HG03108 (cell line): Measurements from ENCODE around the gene PPP2R5D.
A peak's percentile ranks its signal among the peaks of the same experiment; 100 is the strongest.
"Not testable (repeated sequence)": the region's sequence is repeated elsewhere in the genome, so short reads cannot be mapped to it uniquely, and the experiment has no call there.

Experiments
- ATAC-seq: cut with Tn5 transposase; IDR thresholded peaks from one replicate; pipeline ENCODE4 v1.9.1; 2021; ENCODE audit warnings: moderate library complexity; ENCODE audit not compliant: unreplicated experiment

The PPP2R5D gene

DNA sequence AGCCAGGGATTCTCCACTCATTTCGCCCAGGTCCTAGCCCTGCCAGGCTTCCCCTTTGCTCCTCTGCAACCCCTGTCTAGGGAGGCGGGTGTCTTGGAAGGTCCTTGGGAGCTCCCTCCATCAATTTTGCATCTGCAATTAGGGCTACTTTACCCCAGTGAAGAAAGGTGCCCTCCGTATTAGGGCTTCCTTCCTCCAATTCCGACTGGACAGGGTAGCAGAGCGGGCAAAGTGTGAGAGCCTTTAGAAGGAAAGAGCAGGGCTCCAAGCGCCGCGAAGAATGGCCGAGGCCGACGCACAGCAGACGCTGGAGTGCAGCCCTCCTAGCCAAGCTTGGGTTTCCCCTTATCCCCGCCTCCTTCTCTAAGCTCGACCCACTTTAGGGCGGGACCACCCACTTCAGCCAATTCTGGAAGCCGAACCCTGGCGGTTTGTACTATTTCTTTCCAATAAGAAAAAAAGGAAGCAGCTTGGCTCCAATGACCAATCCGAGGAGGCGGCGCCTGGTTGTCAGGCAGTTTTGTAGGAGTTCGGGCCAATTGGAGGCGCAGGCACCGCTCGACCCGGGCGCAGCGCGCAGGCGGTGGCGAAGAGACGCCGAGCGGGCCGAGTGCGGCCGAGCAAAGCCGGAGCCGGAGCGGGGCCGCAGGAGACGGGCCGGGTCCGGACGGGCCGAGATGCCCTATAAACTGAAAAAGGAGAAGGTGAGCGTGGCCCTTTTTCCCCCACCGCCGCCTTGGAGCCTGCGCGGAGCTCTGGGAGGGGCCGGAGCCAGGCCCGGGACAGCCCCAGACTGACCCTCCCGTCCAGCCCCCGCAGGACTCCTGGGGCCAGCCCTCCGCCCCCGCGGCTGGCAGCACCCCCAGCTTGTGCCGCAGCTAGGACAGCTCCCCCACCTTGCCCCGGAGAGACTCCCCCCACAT lies at the start of gene PPP2R5D:
Gene PPP2R5D (plus strand): TSS at position 570 of the 923 bp plus-strand sequence. CDS start 108 bp downstream, at position 678.
- ATAC-seq = peak; percentile 94

DNA sequence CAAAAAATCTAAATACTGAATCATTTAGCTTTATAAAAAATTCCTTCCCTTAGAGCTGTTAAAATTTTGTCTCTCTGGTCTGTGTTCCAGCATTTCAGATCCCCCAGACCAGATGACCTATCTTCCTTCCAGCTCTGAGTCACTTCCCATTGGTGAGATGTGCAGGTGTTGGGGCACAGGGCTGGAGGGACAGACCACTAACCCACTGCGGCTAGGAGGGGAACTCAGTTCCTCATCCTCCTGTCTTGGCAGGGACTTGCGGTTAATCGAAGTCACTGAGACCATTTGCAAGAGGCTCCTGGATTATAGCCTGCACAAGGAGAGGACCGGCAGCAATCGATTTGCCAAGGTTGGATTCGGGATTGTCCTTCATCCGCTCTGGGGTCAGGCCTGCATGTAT lies 49.0 kb upstream of the PPP2R5D start:
- ATAC-seq = no peak

DNA sequence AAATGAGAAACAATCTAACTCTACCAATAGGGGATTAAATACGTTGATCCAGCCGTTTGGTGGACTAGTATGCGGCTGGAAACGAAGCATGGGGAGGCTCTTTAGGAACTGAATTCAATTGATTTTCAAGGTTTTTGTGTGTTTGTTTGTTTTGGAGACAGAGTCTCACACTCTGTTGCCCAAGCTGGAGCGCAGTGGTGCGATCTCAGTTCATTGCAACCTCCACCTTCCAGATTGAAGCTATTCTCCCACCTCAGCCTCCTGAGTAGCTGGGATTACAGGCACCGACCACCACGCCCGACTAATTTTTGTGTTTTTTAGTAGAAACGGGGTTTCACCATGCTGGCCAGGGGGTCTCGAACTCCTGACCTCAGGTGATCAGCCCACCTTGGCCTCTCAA lies 48.0 kb upstream of the PPP2R5D start:
- no peak for ATAC-seq

DNA sequence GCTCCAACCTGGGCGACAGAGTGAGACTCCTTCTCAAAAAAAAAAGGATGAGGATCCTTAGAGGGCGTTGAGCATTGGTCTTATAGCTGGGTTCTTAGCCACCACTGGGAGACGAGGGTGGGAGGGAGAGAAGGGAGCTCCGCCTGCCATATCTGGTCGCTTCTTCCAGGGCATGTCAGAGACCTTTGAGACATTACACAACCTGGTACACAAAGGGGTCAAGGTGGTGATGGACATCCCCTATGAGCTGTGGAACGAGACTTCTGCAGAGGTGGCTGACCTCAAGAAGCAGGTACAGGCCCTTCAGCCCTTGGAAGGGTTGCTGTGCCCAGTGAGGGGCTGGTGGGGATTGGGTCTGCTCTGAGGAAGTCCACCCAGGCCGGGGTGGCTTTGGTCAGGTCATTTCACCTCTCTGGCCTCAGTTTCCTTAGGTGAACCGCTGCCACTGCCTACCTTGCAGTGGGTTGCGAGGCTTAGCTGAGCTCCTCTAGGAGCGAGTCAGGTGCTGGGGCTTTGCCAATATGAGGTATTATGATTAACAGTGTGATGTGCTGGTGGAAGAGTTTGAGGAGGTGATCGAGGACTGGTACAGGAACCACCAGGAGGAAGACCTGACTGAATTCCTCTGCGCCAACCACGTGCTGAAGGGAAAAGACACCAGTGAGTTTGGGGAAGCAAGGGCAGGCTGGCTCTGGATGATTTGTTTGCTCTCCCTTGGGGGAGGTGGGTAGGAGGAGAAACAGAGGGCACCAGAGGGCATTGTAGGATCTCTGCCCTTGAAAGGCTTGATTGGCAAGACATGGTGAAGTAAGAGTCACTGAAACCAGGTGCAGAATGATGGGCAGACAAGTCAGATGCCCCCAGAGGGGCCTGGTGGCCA lies 46.6 kb upstream of the PPP2R5D start:
- no peak for ATAC-seq

DNA sequence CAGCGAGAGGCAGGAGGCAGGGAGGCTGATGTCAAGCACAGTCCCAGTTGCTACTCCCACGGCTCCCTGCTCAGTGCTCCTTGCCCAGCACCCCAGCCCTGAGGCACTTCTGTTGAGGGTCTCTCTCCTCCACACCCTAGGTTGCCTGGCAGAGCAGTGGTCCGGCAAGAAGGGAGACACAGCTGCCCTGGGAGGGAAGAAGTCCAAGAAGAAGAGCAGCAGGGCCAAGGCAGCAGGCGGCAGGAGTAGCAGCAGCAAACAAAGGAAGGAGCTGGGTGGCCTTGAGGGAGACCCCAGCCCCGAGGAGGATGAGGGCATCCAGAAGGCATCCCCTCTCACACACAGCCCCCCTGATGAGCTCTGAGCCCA lies 46.0 kb upstream of the PPP2R5D start:
- no peak for ATAC-seq

DNA sequence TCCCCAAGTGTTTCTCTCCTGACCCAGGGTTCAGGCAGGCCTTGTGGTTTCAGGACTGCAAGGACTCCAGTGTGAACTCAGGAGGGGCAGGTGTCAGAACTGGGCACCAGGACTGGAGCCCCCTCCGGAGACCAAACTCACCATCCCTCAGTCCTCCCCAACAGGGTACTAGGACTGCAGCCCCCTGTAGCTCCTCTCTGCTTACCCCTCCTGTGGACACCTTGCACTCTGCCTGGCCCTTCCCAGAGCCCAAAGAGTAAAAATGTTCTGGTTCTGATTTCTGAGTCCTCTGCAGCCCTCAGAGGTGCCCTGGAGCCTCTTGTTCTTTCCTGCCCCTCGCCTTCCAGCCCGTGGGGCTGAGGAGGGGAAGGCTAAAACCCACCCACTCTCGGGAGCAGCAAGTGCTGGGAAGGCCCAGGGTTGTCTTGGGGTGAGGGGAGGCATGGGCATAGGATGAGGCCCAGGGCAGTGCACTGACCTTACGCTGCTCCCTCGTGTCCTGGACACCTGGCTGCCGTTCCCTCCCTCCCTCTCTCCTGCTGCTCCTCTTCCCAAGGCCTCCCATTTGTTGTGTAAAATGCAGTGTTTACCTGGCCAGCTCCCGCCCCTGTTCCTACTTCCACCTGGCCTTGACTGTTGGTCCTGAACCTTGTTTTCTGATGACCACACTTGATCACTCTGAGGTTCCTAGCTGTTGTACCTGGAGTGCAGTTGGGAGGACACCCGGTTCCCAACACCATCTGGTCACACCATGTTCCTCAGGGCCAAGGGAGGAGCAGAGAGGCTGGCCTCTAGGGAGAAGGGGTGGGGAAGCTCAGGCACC lies 45.2 kb upstream of the PPP2R5D start:
- no peak for ATAC-seq

DNA sequence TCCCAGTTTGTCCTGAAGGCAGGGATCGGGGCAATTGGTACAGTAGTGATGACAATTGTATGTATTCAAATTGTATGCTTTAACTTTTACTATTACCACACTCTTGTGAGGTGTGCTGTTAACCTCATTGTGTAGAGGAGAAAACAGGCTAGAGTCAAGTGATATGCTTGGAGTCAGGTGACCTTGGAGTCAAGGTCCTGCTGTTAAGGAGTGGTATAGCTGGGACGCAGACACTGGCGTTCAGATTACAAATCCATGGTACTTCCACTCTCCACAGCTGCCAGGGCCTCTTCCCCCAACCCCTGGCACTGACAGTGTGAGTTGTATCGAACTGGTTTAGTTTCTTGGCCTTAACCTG lies 44.6 kb upstream of the PPP2R5D start:
- ATAC-seq = no peak

DNA sequence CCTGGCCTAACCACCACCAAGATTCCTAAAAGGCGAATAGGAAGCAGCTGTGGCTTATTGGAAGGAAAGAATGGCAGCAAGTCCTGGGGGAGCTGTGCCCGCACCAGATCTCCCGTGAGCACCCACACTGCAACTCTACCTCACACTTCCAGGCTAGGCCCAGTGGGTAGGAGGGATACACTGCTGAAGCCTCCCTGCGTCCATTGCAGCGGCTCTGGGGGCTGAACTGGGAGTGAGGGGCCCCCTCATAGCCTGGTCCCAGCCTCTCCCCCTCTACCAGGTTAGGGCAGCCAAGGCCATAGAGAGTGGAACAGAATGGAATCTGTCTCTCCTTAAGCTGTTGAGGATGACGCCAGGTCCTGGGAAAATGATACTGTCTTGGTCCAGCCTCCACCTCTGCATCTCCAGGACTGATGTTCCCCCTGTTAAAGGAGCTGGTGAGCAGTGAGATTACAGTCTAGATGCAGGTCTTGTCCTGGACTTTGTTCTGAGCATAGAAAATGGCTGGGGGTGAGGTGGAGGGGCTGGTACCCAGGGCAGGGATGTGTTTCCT lies 43.8 kb upstream of the PPP2R5D start:
- no peak for ATAC-seq

DNA sequence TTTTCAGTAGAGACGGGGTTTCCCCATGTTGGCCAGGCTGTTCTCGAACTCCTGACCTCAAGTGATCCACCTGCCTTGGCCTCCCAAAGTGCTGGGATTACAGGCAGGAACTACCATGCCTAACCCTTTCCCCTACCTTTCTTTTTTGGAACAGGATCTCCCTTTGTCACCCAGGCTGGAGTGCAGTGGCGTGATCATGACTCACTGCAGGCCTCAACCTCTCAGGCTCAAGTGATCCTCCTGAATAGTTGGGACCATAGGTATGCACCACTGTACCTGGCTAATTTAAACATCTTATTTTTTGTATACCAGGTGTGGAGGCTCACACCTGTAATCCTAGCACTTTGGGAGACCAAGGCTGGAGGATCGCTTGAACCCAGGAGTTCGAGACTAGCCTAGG lies 43.0 kb upstream of the PPP2R5D start:
- not testable (repeated sequence) for ATAC-seq

DNA sequence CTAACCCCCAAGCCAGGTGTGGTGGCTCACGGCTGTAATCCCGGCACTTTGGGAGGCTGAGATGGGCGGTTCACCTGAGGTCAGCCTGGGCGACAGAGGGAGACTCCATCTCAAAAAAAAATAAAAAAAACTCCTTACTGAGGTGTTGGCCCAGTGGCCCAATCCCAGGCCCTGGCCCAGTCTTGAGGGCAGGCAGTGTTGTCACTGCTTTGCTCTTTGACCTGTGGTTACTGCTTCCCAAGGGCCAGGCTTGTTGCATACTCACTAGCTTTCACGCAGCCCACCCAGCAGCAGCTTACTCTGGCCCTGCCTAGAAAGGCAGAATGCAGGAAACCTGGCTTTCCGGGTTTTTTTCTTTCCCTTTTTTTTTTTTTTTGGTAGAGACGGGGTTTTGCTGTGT lies 41.9 kb upstream of the PPP2R5D start:
- no peak for ATAC-seq

DNA sequence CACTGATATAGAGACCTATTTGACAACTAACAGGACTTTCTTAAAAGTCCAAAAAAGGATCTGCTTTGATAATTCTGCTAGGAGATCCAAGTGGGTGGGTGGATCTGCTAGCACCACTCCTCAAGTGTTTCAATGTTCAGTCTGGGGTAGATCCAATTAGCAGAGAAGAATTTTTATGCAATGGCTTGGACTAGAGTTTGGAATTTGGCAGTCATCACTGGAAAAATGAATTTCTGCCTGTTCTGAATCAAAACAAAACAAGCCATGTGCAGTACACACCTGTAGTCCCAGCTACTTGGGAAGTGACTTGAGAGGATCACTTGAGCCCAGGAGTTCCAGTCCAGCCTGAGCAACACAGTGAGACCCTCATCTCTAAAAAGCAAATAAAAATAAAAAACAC lies 36.4 kb upstream of the PPP2R5D start:
- ATAC-seq = no peak

DNA sequence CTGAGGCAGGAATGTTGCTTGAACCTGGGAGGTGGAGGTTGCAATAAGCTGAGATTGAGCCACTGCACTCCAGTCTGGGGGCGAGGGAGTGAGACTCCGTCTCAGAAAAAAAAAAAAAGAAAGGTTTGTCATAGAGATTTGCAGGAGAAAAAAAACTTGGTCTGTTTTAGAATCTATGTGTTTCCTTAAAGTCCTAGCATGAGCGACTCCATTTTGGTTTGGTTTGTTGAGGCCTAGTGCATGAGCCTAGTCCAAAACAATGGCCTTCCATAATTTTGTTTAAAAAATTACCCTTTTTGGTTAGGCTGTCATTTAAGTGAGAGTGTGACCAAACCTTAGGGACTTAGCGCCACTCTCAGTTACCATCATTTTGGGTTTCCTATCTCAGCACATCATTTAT lies 32.0 kb upstream of the PPP2R5D start:
- no peak for ATAC-seq

DNA sequence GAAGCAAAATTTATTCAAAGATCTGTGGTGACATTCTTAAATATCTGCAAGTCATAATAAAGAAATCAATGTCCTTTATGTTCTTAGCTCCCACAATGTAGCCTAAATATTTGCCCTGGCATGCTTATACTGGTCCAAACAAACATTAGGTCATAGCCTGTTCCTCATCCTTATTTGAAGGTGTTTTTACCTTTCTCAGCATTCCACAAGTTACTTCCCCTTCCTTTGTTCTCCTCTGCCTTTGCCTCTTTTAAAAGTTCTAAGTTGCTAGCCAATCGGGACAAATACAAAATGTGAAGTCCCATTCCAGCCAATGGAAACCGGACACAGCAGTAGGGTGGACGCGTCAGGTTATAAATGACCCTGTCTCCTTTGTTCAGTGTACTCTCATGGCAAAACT lies 30.0 kb upstream of the PPP2R5D start:
- not testable (repeated sequence) for ATAC-seq

DNA sequence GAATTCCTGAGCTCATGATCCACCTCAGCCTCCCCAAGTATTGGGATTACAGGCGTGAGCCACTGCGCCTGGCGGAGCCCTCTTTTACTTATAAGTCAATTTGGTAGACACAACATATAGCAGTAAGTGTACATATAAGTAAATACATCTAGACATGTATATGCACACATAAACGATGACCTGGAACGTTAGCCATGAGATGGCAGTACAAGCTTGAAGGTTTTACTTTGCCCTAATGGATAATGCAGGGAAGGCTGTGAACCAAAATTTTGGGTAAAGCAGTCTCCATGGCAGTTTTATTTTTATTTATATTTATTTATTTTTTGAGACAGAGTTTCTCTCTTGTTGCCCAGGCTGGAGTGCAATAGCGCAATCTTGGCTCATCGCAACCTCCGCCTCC lies 26.2 kb upstream of the PPP2R5D start:
- ATAC-seq = no peak

DNA sequence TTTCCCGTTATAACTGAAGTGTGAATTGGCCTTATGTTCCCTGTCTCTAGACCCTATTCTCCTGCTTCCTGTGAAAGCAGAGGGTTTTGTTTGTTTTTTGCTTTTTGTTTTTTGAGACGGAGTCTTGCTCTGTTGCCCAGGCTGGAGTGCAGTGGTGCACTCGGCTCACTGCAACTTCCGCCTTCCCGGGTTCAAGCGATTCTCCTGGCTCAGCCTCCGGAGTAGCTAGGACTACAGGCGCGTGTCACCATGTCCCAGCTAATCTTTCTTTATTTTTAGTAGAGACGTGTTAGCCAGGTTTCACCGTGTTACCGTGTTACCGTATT lies 24.5 kb upstream of the PPP2R5D start:
- no peak for ATAC-seq

DNA sequence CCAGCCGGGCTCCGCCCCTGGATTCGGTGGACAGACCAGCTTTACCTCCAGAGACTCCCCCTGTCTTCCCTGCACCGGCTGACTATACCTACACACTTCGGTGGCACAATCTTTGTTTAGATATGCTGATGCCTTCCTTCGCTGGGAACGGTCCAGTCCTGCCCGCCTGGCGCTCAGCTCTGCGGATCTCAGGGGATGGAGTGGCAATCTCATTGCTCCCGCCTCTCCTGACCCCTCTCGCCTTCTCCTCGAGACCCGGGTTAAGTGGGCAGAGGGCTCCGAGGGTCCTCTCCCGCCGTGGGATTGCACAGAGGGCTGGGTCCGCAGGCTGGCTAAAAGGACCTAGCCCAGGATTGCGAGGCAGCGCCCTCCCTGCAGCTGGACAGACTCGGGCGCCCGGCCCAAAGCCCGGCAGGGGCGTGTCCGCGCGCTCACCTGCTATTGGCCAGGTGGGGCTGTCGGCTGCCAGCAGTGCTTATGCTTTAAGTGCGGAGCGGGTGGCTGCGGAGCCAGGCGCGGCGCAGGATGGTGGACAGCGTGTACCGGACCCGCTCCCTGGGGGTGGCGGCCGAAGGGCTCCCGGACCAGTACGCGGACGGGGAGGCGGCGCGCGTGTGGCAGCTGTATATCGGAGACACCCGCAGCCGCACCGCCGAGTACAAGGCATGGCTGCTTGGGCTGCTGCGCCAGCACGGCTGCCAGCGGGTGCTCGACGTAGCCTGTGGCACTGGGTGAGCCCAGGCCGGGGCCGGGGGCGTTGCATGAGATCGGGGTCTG lies 23.9 kb upstream of the PPP2R5D start, which contains the start of gene GNMT:
Gene GNMT (plus strand): TSS at position 512 of the 777 bp plus-strand sequence. CDS start 14 bp downstream, at position 526.
- no peak for ATAC-seq

DNA sequence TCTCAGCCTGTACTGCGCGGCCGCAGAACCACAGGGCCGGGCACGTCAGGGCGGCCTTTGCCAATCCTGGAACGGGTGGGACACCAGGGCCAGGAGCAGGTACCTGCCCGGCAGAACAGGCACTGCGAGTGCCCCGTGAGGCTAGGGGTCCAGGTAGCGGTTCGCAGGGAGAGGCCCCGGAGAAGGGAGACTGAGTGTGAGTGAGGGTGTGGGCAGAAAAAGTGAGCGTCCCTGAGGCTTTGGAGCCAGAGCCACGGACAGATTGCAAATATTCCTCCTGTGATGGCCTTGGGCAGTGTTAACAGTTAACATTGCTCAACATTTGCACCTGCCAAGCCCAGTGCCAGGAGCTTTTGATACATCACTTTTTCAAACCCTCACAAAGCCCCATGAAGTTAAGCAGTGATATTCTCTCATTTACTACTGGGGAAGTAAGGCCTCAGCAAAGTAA lies 23.3 kb upstream of the PPP2R5D start:
- no peak for ATAC-seq

DNA sequence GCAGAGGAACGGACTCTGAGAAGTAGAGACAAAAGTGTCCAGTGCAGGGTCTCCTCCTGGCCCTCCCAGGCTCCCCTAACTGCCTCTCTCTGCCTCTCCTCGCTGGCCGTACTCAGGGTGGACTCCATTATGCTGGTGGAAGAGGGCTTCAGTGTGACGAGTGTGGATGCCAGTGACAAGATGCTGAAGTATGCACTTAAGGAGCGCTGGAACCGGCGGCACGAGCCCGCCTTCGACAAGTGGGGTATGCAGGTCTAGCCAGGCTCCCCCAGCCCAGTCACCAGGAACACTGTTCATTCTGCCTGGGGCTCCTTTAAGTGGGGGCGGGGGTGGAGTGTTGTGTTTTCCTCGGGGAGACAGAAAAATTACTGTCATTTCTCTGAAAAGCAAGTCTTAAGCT lies 22.3 kb upstream of the PPP2R5D start:
- ATAC-seq = no peak

DNA sequence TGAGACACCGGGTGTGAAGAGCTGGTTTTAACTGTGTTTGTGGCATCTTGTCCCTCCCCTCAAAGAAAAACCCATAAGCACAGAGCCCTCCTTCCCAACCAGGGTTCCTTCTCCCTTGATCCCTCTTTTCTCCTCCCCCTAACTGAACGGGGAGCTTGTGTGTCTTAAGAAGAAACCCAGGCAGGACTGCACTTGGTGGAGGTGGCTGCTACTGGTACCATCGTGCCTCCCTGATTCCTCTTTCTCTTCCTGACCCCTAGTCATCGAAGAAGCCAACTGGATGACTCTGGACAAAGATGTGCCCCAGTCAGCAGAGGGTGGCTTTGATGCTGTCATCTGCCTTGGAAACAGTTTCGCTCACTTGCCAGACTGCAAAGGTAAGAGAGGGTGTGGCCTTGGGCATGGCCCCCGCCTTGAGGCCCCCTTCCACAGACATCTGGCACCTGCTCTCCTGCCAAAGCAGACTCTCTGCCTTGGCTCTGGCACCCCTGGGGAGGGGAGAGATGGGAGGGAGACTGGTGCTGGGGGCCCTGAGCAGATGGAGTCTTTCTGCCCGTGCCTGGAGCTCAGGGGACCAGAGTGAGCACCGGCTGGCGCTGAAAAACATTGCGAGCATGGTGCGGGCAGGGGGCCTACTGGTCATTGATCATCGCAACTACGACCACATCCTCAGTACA lies 21.7 kb upstream of the PPP2R5D start:
- ATAC-seq = no peak
